GM19239 (cell line): ENCODE measurements around the gene DRC3.
"Not testable (repeated sequence)": the region's sequence is repeated elsewhere in the genome, so short reads cannot be mapped to it uniquely, and the experiment has no call there.

Experiments used
- DNase-seq: peaks from one replicate; pipeline ENCODE4 v3.0.0; 2011; ENCODE audit warnings: low spot score; ENCODE audit not compliant: insufficient read length
- FAIRE-seq: peaks from 2 replicates; lab custom pipeline; 2011; peaks lifted over from hg19 to GRCh38; lab: Jason Lieb, UNC

The DRC3 gene

GRCh38 chr17:17988427-17988945 is 15.8 kb downstream of the DRC3 start:
- no peak for FAIRE-seq
- DNase-seq: no peak

GRCh38 chr17:17989081-17989480 is 16.4 kb downstream of the DRC3 start:
- DNase-seq (no peak), FAIRE-seq (no peak)

GRCh38 chr17:17989618-17990017 is 17.0 kb downstream of the DRC3 start:
- DNase-seq: no peak
- FAIRE-seq: no peak

- no peak for FAIRE-seq
- no peak for DNase-seq
Observed at GRCh38 chr17:17990282-17990681, 17.6 kb downstream of the DRC3 start.

GRCh38 chr17:17993366-17993765 is 20.7 kb downstream of the DRC3 start:
- no peak for FAIRE-seq
- DNase-seq: no peak

GRCh38 chr17:17993852-17994251 is 21.2 kb downstream of the DRC3 start:
- FAIRE-seq: no peak

GRCh38 chr17:17994271-17995069 is 21.8 kb downstream of the DRC3 start:
- DNase-seq (no peak), FAIRE-seq (no peak)

More at GRCh38 chr17:17993852-17994251, 21.2 kb downstream of the DRC3 start:
- DNase-seq: no peak

- FAIRE-seq, DNase-seq: not testable (repeated sequence)
Observed at GRCh38 chr17:17995887-17996286, 23.2 kb downstream of the DRC3 start.

- DNase-seq (no peak), FAIRE-seq (no peak)
Observed at GRCh38 chr17:17998934-17999333, 26.3 kb downstream of the DRC3 start.

- DNase-seq (no peak), FAIRE-seq (no peak)
Observed at GRCh38 chr17:17999364-18000029, 26.8 kb downstream of the DRC3 start.

GRCh38 chr17:18000030-18000408 is 27.4 kb downstream of the DRC3 start:
- DNase-seq (no peak), FAIRE-seq (no peak)

- DNase-seq: no peak
- no peak for FAIRE-seq
Observed at GRCh38 chr17:18002171-18002570, 29.5 kb downstream of the DRC3 start.

- DNase-seq (no peak), FAIRE-seq (no peak)
Observed at GRCh38 chr17:18004345-18004744, 31.7 kb downstream of the DRC3 start.

- FAIRE-seq: no peak
Observed at GRCh38 chr17:18004884-18005305, 32.2 kb downstream of the DRC3 start.

GRCh38 chr17:18005496-18005895 is 32.8 kb downstream of the DRC3 start:
- no peak for DNase-seq
- no peak for FAIRE-seq

More at GRCh38 chr17:18004884-18005305, 32.2 kb downstream of the DRC3 start:
- no peak for DNase-seq

GRCh38 chr17:18006495-18007239 is 34.0 kb downstream of the DRC3 start:
- FAIRE-seq: no peak
- no peak for DNase-seq

- DNase-seq (no peak), FAIRE-seq (no peak)
Observed at GRCh38 chr17:18008496-18009268, 36.0 kb downstream of the DRC3 start.

GRCh38 chr17:18009609-18010420 is 37.2 kb downstream of the DRC3 start:
- no peak for FAIRE-seq
- DNase-seq: no peak

GRCh38 chr17:18011286-18011685 is 38.6 kb downstream of the DRC3 start:
- DNase-seq (no peak), FAIRE-seq (no peak)
